G401.6 (cell line): ENCODE measurements around the gene GATB.

ENCODE experiments used
- FAIRE-seq: peaks from 2 replicates; lab custom pipeline; 2012; peaks lifted over from hg19 to GRCh38; lab: Jason Lieb, UNC

The GATB gene

DNA sequence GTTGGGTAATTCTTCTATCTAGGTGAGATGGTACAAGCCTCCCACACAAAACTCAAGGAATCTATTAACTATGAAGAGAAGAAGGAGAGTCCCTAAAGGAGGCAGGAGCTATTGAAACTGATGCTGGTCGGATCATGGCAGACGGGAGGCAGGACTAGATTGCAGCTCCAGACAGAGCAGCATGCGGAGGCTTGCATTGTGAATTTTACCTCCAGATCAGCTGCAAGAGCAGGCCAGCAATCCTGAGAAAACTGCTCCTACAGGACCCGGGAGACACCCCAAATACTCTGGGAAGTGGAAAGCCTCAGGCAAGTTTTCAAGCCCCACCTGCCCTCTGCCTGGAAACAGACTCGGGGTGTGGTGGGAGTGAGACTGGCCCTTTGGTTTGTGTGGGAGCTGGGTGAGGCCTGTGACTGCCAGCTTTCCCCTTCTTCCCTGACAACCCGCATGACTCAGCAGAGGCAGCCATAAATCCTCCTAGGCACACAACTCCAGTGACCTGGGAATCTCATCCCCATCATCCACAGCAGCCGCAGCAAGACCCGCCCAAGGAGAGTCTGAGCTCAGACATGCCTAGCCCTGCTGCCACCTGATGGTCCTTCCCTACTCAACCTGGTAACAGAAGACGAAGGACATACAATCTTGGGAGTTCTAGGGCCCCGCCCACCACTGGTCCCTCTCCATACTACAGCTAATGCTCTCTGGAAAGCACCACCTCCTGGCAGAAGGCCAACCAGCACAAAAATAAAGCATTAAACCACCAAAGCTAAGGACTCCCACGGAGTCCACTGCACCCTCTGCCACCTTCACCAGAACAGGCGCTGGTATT is 30.9 kb downstream of the GATB start:
- no peak for FAIRE-seq

- no peak for FAIRE-seq
Measured at GRCh38 chr4:151728679-151729078, 32.1 kb downstream of the GATB start.

- FAIRE-seq = no peak
Measured at GRCh38 chr4:151728006-151728405, 32.8 kb downstream of the GATB start.

DNA sequence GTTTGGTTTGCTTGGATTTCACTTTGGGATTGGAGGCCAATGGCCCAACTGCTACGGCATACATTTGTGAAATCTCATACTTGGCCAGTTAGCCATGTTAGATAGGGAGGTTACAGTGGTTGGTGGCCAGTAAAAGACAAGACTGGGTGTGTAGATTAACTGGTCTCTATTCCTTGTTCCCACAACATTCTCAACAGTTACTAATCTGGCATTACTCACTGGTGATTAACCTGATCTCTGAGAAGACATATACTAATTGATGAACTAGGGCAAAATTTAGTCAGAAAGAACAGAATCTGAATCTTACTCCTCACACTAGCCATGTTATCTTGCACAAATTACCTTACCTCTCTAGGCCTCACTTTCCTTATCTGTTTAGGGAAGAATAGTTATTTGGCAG is 33.4 kb downstream of the GATB start:
- FAIRE-seq = no peak

- FAIRE-seq = no peak
Measured at GRCh38 chr4:151725087-151725486, 35.7 kb downstream of the GATB start.

DNA sequence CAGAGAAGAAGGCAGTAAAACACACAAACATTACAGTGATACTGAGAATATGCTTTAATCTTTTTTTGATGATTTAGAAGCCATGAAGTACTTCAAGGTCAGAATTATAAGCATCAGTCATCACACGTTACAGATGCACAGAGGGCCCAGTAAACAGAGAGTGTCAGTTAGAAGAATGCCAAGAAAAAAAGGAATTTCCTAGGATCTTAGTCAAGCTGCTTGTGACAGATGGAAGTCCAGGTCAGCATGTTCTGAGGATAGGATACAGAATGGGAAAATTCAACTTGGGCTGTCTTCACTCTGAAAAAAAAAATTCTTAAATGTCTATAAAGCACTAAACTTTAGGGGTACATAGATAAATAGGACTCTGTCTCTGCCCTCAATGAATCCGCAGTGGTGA is 38.9 kb downstream of the GATB start:
- no peak for FAIRE-seq

DNA sequence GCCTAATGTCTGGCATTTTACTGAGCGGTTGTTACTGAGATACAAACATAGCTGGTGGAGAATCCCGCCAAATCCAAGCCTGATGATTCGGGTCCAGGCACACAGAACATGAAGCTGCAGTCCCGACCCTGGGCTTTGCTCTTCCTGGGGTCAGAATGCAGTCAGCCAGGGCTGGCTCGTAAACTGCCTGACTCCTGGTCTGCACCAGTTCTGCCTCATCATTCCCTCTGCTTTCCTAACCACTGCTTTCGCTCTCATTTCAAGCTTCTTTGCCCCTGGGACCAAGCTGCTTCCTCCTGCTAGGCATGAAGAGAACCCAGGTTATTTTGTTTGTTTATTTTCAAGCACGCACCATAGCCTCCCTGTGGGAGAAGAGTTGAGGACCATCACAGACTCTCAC is 39.3 kb downstream of the GATB start:
- no peak for FAIRE-seq

DNA sequence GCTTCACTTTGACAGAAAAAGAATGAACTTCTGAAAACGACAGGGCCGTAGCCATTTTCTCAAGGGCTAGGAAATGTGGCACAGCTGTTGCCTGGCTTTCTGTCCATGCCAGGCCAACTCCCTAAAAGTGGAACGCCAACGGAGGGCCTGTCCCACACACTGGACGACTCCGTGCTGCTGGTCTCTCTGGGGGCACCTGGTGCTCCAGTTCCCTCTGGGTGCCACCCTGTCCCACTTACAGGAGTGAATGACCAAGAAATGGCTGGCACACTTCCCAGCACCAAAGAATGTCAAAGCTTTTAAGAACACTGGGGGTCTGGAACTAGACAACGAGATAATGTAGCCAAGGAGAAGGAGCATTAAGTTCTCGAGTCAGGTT is 40.9 kb downstream of the GATB start:
- no peak for FAIRE-seq

DNA sequence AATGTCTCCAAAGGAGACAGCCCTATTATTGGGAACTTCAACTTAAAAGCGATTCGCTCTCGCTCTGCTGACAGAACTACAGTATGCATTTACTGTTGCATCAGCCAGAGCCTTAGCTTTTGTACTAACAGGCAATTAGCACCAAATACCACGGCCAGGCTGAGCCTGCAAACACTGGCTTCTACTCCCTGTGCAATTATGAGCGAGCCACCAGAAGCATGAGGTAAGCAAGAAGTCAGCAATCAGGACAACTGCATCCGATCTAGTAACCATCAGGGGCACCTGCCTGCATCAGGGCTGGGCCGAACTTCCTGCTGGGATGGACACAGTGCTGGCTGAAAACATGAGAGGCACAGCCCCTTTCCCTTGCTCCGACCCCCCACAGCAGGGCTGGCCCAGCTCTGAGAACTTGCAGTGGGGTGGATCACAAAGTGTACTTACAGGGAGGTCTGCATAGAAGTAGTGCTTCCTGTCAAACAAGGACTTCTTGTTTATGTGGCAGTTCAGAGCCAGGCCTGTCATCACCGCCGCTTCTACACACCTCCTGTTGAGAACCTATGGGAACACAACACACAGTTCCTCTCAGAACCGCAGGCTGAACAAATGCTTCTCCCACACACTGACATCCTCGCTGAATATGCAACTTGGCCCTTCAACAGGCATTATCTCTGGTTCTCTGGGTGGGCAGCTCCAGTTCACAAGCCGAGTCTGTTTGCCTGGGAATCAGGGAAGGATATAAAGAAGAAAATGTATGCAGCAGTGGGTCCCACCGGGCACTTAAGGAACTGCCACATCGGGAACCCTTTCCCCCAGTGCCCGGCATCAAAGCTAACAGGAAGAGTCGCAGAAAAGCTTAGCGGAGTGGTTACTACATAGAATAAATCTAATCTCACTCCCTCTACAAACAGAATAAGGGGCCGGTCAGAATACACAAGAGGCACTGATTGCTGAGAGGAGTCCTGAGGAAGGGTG is 41.5 kb downstream of the GATB start:
- no peak for FAIRE-seq

DNA sequence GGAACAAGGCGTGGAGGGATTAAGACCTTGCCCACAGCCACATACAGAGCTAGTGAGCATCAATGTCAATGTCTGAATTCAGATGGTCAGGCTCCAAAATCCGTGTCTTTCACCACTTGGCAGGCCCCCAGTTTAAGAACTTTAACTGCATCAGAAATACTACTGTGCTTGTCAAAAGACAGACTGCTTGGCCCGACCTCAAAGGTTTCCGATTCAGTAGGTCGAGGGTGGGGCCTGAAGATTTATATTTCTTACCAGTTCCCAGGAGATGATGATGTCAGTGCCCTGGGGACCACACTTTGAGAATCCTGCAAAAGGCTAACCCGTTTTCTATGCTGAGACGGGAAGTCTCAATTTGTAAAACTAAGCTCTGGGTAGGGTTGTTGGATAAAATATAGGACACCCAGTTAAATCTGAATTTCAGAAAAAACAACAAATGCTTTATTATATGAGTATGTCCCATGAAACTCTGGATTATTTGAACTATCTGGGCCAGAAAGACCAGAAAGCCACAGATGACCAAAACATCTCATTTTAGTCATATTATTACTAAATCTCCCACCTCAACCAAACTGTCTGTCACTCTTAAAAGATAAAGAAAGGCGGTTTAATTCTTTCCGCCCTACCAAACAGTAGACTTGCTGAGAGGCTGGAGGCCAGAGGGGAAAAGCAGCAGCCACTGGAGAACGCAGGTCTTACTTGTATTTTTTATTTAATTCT is 42.7 kb downstream of the GATB start:
- no peak for FAIRE-seq

GRCh38 chr4:151717314-151717713 is 43.5 kb downstream of the GATB start:
- no peak for FAIRE-seq

- FAIRE-seq = no peak
Measured at GRCh38 chr4:151716324-151716723, 44.5 kb downstream of the GATB start.

- no peak for FAIRE-seq
Measured at GRCh38 chr4:151715881-151716280, 44.9 kb downstream of the GATB start.

- FAIRE-seq = no peak
Measured at GRCh38 chr4:151712777-151713176, 48.0 kb downstream of the GATB start.

- no peak for FAIRE-seq
Measured at GRCh38 chr4:151711646-151712045, 49.2 kb downstream of the GATB start.

GRCh38 chr4:151709587-151709986 is 51.2 kb downstream of the GATB start:
- no peak for FAIRE-seq

GRCh38 chr4:151709071-151709470 is 51.7 kb downstream of the GATB start:
- no peak for FAIRE-seq

- FAIRE-seq = no peak
Measured at GRCh38 chr4:151708100-151708499, 52.7 kb downstream of the GATB start.

DNA sequence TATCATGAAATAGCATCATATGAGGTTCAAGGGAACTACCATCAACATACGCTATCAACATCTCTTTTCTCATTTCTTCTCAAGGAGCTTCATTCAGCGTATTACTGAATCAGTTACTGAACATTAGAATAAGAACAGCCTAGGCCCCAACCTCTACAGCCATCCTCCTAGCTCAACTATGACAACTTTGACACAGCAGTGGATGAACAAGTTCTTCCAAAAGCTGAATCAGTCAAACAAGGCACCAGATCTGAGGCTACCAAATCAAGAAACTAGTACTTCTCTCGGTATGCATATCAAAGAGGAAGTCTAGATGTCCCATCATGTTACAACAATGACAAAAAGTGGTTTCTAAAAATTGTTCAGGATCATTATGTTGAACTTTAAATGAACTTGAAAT is 57.4 kb downstream of the GATB start:
- FAIRE-seq = no peak

DNA sequence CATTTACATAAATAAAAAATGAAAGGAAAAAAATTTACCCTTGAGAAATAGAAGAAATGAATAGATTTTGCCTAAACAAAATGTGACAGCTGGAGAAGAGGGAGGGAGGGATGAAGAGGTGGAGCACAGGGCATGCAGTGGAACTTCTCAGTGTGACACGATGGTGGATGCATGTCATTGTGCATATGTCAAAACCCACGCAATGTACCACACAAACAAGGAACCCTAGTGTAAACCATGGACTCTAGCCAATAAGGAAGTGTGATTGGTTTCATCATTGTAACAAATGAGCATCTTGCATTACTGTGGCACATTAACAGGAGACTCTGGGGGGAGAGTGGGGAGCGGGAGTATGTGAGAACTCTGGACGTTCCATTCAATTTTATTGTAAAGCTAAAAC is 58.6 kb downstream of the GATB start:
- FAIRE-seq = no peak

GRCh38 chr4:151700566-151701316 is 60.1 kb downstream of the GATB start:
- FAIRE-seq = no peak

DNA sequence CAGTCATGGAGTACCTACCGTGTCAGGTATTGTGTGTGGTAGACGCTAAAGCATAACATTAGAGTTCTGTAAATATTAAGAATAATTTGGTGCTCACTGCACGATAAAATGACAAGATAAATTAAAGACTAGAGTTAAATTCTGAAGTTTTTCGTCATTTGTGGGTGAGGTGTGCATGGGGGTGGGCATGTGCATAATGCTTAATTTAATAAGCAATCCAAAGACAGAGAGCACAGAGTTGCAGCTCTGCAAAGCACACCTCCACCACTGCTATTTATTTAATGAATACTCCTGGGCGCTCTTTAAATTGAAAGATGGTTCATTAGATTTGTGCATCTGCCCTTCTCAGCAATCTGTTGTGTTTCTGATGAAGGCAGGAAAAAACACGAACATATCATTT is 62.6 kb downstream of the GATB start:
- no peak for FAIRE-seq
